Natural killer cell (primary cell): ENCODE measurements around the gene ANKFN1. TPM values are rescaled to one million over a fixed set of nuclear protein-coding genes. Genes with fewer than 3 reads are reported as not detected.

Experiments used
- ATAC-seq, 3 donors: fragments of 150-1000 bp in 2 of 3; fragments of 200-7000 bp in 1 of 3; cut with Tn5 transposase; 1 replicate in 1 of 3; 2 replicates in 2 of 3; pipeline ENCODE4 v1.10.0; 2021; ENCODE audit warnings: mild to moderate bottlenecking in 2 of 3, moderate library complexity in 2 of 3
- DNase-seq, 2 donors: peaks; one replicate each; pipeline versions ENCODE4 v3.0.0 to v3.0.0-alpha.2; 2013 to 2021; ENCODE audit warnings: mixed read lengths in 1 of 2
- H3K27ac ChIP-seq: one replicate; pipeline ENCODE4 v1.5.1; 2013; ENCODE audit warnings: mild to moderate bottlenecking, low read length
- H3K27me3 ChIP-seq: one replicate; pipeline ENCODE4 v1.6.1; 2013; ENCODE audit warnings: low read length; ENCODE audit not compliant: control insufficient read depth, insufficient read depth
- H3K36me3 ChIP-seq: one replicate; pipeline ENCODE4 v1.6.1; 2013; ENCODE audit warnings: low read length; ENCODE audit not compliant: control insufficient read depth, insufficient read depth
- H3K4me1 ChIP-seq: one replicate; pipeline ENCODE4 v1.6.1; 2013; ENCODE audit warnings: low read length; ENCODE audit not compliant: control insufficient read depth, insufficient read depth
- H3K4me3 ChIP-seq: one replicate; pipeline ENCODE4 v1.5.1; 2013; ENCODE audit warnings: low read length
- H3K9me3 ChIP-seq: one replicate; pipeline ENCODE4 v1.6.1; 2013; ENCODE audit warnings: low read length; ENCODE audit not compliant: control insufficient read depth, insufficient read depth
- H3K27ac Mint-ChIP-seq, 2 donors: one replicate each; pipeline ENCODE4 v1.8.0; 2022; ENCODE audit warnings: mild to moderate bottlenecking in 2 of 2, mixed read lengths in 2 of 2, moderate library complexity in 1 of 2
- H3K27me3 Mint-ChIP-seq, 2 donors: one replicate each; pipeline ENCODE4 v1.8.0; 2022; ENCODE audit warnings: low read depth in 2 of 2, mixed read lengths in 2 of 2
- H3K36me3 Mint-ChIP-seq: one replicate; pipeline ENCODE4 v1.8.0; 2022; ENCODE audit warnings: mixed read lengths
- H3K4me1 Mint-ChIP-seq, 2 donors: one replicate each; pipeline ENCODE4 v1.8.0; 2022; ENCODE audit warnings: mixed read lengths in 2 of 2
- H3K4me3 Mint-ChIP-seq: one replicate; pipeline ENCODE4 v1.8.0; 2022; ENCODE audit warnings: mild to moderate bottlenecking, moderate library complexity, mixed read lengths
- H3K9me3 Mint-ChIP-seq, 2 donors: one replicate each; pipeline ENCODE4 v1.8.0; 2022; ENCODE audit warnings: mixed read lengths in 2 of 2
- CTCF ChIP-seq: fragments of 200-600 bp; IDR thresholded peaks from one replicate; pipeline ENCODE4 v1.8.0; 2022; ENCODE audit warnings: antibody characterized with exemption
- WGBS: methylation state at CpG from one replicate; pipeline ENCODE4 v1.1.7; 2013; ENCODE audit warnings: missing lambda C conversion rate; ENCODE audit not compliant: insufficient coverage; 5-methylcytosine and 5-hydroxymethylcytosine counted together
- intact Hi-C: fragments of 100-400 bp; cut with micrococcal nuclease; formaldehyde crosslinking; loops from one replicate; pipeline ENCODE4 v1.14.2; 2022
- total RNA-seq, 4 donors: library from RNA; stranded (reverse); fragments of 120-200 nt in 1 of 4; gene quantifications; one replicate each; pipeline versions ENCODE4 v1.2.3 to v1.2.4, GENCODE V29; 2013 to 2022

The ANKFN1 gene
- total RNA-seq, 3 donors from 2014 or later (not counting 1 experiment from before 2014, with no cell fraction given): not detected

GRCh38 chr17:56416682-56417351 lies 263.5 kb downstream of the ANKFN1 start:
- peaks cover 11% of the 10 kb centered on the region for H3K36me3 Mint-ChIP-seq
- Histone ChIP-seq H3K9me3 (no peaks in the 10 kb centered on the region), H3K4me1 (no peaks in the 10 kb centered on the region), H3K27ac (no peak overlapping the region), H3K27me3 (no peaks in the 10 kb centered on the region), H3K36me3 (no peaks in the 10 kb centered on the region), H3K4me3 (no peak overlapping the region)
- H3K4me1 Mint-ChIP-seq: no peaks in the 10 kb centered on the region
- ATAC-seq (no peak), DNase-seq (no peak)
- H3K9me3 Mint-ChIP-seq: peaks cover 5 to 11% of the 10 kb centered on the region in 2 donors
- no peak overlapping the region for H3K4me3 Mint-ChIP-seq
- TF ChIP-seq CTCF: no peak
- 95% methylated on average over 3 of the region's 5 CpGs for WGBS
- H3K27me3 Mint-ChIP-seq: peaks cover 3 to 14% of the 10 kb centered on the region in 2 donors
- no peak overlapping the region for H3K27ac Mint-ChIP-seq
- intact Hi-C loops: no loop called here

GRCh38 chr17:56424005-56424404 lies 270.7 kb downstream of the ANKFN1 start:
- H3K9me3 ChIP-seq: no peaks in the 10 kb centered on the region
- 86% methylated on average over 1 of the region's 2 CpGs for WGBS
- DNase-seq: no peak
- peaks cover 8 to 10% of the 10 kb centered on the region in 2 donors for H3K27me3 Mint-ChIP-seq
- H3K27ac ChIP-seq: no peak overlapping the region
- H3K4me3 Mint-ChIP-seq: no peak overlapping the region
- H3K27me3 ChIP-seq: no peaks in the 10 kb centered on the region
- no peak overlapping the region for H3K4me3 ChIP-seq
- H3K27ac Mint-ChIP-seq: no peak overlapping the region
- H3K9me3 Mint-ChIP-seq: no peaks in the 10 kb centered on the region
- no peak for TF ChIP-seq CTCF
- no peaks in the 10 kb centered on the region for H3K4me1 Mint-ChIP-seq
- no peaks in the 10 kb centered on the region for H3K4me1 ChIP-seq
- intact Hi-C loops: no loop called here
- no peak for ATAC-seq
- H3K36me3 ChIP-seq: no peaks in the 10 kb centered on the region
- no peaks in the 10 kb centered on the region for H3K36me3 Mint-ChIP-seq

- intact Hi-C loops: no loop called here
- Mint-ChIP-seq H3K27me3 (peaks cover 8 to 10% of the 10 kb centered on the region in 2 donors), H3K27ac (no peak overlapping the region), H3K36me3 (no peaks in the 10 kb centered on the region), H3K9me3 (no peaks in the 10 kb centered on the region), H3K4me3 (no peak overlapping the region), H3K4me1 (no peaks in the 10 kb centered on the region)
- H3K4me3 ChIP-seq: no peak overlapping the region
- 39% methylated on average over 2 of the region's 2 CpGs for WGBS
- H3K36me3 ChIP-seq: no peaks in the 10 kb centered on the region
- no peak for ATAC-seq
- DNase-seq: peak in 1 of 2 donors; percentile 13
- no peaks in the 10 kb centered on the region for H3K9me3 ChIP-seq
- TF ChIP-seq CTCF: no peak
- no peaks in the 10 kb centered on the region for H3K27me3 ChIP-seq
- H3K27ac ChIP-seq: no peak overlapping the region
- H3K4me1 ChIP-seq: no peaks in the 10 kb centered on the region
These were observed 271.3 kb downstream of the ANKFN1 start for GRCh38 chr17:56424543-56425044.

- Histone ChIP-seq H3K27me3 (no peaks in the 10 kb centered on the region), H3K36me3 (no peaks in the 10 kb centered on the region), H3K27ac (no peak overlapping the region), H3K4me3 (no peak overlapping the region), H3K4me1 (no peaks in the 10 kb centered on the region), H3K9me3 (no peaks in the 10 kb centered on the region)
- peaks cover 8 to 10% of the 10 kb centered on the region in 2 donors for H3K27me3 Mint-ChIP-seq
- ATAC-seq: no peak
- no peaks in the 10 kb centered on the region for H3K9me3 Mint-ChIP-seq
- 90% methylated on average over 2 of the region's 4 CpGs for WGBS
- H3K27ac Mint-ChIP-seq: no peak overlapping the region
- intact Hi-C loops: no loop called here
- H3K4me3 Mint-ChIP-seq: no peak overlapping the region
- H3K36me3 Mint-ChIP-seq: no peaks in the 10 kb centered on the region
- no peak for DNase-seq
- TF ChIP-seq CTCF: no peak
- no peaks in the 10 kb centered on the region for H3K4me1 Mint-ChIP-seq
These were observed 272.2 kb downstream of the ANKFN1 start for GRCh38 chr17:56425483-56425882.
